ENCODE data around the gene PCP2.

Gene PCP2

GRCh38 chr19:7642295-7643030, 8.9 kb upstream of the PCP2 start:
- ATAC-seq, result no peak

DNA sequence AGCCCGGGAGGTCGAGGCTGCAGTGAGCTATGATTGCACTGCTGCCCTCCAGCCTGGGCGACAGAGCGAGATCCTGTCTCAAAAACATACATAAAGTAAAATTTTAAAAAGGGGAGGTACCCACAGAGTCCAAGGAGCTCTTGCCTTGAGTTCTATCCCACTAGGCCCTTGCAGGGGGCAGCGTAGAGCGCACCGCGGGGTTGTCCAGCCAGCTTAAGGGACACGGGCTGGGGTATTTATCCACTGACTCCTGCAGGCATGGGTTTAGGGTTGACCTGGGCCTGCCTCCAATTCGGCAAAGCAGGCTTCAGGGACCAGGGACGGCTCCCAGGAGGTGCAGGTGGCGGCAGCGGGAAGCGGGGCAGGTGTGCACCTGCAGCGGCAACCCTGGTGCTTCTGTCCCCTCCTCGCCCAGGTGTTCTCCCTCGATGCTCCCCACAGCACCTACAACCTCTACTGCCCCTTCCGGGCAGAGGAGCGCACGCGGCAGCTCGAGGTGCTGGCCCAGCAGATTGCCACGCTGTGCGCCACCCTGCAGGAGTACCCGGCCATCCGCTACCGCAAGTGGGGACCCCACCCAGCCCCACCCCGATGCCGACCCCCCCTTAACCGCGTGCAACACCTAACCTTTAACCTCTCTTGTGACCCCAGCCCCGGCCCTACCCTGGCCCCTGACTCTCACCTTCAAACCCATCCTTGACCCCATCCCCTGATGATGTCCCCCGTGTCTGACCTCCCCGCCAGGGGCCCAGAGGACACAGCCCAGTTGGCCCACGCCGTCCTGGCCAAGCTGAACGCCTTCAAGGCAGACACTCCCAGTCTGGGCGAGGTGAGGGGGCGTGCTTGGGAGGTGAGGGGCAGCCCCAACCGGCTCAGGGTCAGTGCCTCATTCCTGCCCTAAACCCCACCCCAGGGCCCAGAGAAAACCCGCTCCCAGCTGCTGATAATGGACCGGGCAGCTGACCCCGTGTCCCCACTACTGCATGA, 8.1 kb upstream of the PCP2 start:
- ATAC-seq, result no peak
- no peak for TF ChIP-seq ZNF565 (CRISPR knock-in tag; conservative IDR thresholded peaks at IDR 0.05; ENCODE audit: low read depth)
- no peak for TF ChIP-seq GLIS3 (CRISPR knock-in tag; IDR thresholded peaks at IDR 0.05)
- TF ChIP-seq ZFP3 (CRISPR knock-in tag; IDR thresholded peaks at IDR 0.05), result no peak
- no peak for TF ChIP-seq ZFP30 (CRISPR knock-in tag; IDR thresholded peaks at IDR 0.05)
- no peak for TF ChIP-seq ZC3H10 (CRISPR knock-in tag; IDR thresholded peaks at IDR 0.05)
- no peak for TF ChIP-seq RARB (CRISPR knock-in tag; IDR thresholded peaks at IDR 0.05)
- TF ChIP-seq ESRRG (CRISPR knock-in tag; IDR thresholded peaks at IDR 0.05), result no peak
- no peak for TF ChIP-seq BACH2 (CRISPR knock-in tag; IDR thresholded peaks at IDR 0.05; ENCODE audit: borderline replicate concordance)
- TF ChIP-seq ARNTL (CRISPR knock-in tag; IDR thresholded peaks at IDR 0.05; ENCODE audit: borderline replicate concordance, low read depth), result no peak
- TF ChIP-seq OSR1 (CRISPR knock-in tag; IDR thresholded peaks at IDR 0.05), result no peak
- no peak for TF ChIP-seq TOX (CRISPR knock-in tag; IDR thresholded peaks at IDR 0.05; ENCODE audit: borderline replicate concordance)

More at GRCh38 chr19:7642295-7643030, 8.9 kb upstream of the PCP2 start:
- TF ChIP-seq, protein P1, sequence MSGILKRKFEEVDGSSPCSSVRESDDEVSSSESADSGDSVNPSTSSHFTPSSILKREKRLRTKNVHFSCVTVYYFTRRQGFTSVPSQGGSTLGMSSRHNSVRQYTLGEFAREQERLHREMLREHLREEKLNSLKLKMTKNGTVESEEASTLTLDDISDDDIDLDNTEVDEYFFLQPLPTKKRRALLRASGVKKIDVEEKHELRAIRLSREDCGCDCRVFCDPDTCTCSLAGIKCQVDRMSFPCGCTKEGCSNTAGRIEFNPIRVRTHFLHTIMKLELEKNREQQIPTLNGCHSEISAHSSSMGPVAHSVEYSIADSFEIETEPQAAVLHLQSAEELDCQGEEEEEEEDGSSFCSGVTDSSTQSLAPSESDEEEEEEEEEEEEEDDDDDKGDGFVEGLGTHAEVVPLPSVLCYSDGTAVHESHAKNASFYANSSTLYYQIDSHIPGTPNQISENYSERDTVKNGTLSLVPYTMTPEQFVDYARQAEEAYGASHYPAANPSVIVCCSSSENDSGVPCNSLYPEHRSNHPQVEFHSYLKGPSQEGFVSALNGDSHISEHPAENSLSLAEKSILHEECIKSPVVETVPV (CRISPR knock-in tag; IDR thresholded peaks at IDR 0.05), result no peak
- no peak for TF ChIP-seq ZFP30 (CRISPR knock-in tag; IDR thresholded peaks at IDR 0.05)
- TF ChIP-seq ZFP3 (CRISPR knock-in tag; IDR thresholded peaks at IDR 0.05), result no peak
- TF ChIP-seq OSR1 (CRISPR knock-in tag; IDR thresholded peaks at IDR 0.05), result no peak
- TF ChIP-seq RARB (CRISPR knock-in tag; IDR thresholded peaks at IDR 0.05), result no peak
- TF ChIP-seq PATZ1 (CRISPR knock-in tag; IDR thresholded peaks at IDR 0.05; ENCODE audit: borderline replicate concordance), result no peak
- TF ChIP-seq ZNF70 (CRISPR knock-in tag; IDR thresholded peaks at IDR 0.05), result no peak
- no peak for TF ChIP-seq ZNF565 (CRISPR knock-in tag; conservative IDR thresholded peaks at IDR 0.05; ENCODE audit: low read depth)
- TF ChIP-seq, protein P2, sequence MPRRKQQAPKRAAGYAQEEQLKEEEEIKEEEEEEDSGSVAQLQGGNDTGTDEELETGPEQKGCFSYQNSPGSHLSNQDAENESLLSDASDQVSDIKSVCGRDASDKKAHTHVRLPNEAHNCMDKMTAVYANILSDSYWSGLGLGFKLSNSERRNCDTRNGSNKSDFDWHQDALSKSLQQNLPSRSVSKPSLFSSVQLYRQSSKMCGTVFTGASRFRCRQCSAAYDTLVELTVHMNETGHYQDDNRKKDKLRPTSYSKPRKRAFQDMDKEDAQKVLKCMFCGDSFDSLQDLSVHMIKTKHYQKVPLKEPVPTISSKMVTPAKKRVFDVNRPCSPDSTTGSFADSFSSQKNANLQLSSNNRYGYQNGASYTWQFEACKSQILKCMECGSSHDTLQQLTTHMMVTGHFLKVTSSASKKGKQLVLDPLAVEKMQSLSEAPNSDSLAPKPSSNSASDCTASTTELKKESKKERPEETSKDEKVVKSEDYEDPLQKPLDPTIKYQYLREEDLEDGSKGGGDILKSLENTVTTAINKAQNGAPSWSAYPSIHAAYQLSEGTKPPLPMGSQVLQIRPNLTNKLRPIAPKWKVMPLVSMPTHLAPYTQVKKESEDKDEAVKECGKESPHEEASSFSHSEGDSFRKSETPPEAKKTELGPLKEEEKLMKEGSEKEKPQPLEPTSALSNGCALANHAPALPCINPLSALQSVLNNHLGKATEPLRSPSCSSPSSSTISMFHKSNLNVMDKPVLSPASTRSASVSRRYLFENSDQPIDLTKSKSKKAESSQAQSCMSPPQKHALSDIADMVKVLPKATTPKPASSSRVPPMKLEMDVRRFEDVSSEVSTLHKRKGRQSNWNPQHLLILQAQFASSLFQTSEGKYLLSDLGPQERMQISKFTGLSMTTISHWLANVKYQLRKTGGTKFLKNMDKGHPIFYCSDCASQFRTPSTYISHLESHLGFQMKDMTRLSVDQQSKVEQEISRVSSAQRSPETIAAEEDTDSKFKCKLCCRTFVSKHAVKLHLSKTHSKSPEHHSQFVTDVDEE (CRISPR knock-in tag; IDR thresholded peaks at IDR 0.05), result no peak
- TF ChIP-seq BACH2 (CRISPR knock-in tag; IDR thresholded peaks at IDR 0.05; ENCODE audit: borderline replicate concordance), result no peak
- TF ChIP-seq SNAI2 (CRISPR knock-in tag; IDR thresholded peaks at IDR 0.05), result no peak
- TF ChIP-seq, protein P3, sequence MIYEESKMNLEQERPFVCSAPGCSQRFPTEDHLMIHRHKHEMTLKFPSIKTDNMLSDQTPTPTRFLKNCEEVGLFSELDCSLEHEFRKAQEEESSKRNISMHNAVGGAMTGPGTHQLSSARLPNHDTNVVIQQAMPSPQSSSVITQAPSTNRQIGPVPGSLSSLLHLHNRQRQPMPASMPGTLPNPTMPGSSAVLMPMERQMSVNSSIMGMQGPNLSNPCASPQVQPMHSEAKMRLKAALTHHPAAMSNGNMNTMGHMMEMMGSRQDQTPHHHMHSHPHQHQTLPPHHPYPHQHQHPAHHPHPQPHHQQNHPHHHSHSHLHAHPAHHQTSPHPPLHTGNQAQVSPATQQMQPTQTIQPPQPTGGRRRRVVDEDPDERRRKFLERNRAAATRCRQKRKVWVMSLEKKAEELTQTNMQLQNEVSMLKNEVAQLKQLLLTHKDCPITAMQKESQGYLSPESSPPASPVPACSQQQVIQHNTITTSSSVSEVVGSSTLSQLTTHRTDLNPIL (CRISPR knock-in tag; IDR thresholded peaks at IDR 0.05; ENCODE audit: low read depth), result no peak
- TF ChIP-seq ZC3H10 (CRISPR knock-in tag; IDR thresholded peaks at IDR 0.05), result no peak
- no peak for TF ChIP-seq ISL1 (CRISPR knock-in tag; IDR thresholded peaks at IDR 0.05)
- TF ChIP-seq PPARA (CRISPR knock-in tag; IDR thresholded peaks at IDR 0.05; ENCODE audit: borderline replicate concordance), result no peak
- no peak for TF ChIP-seq ESRRG (CRISPR knock-in tag; IDR thresholded peaks at IDR 0.05)
- TF ChIP-seq POU6F1 (CRISPR knock-in tag; IDR thresholded peaks at IDR 0.05; ENCODE audit: borderline replicate concordance, low read depth), result no peak
